ENCODE results near the gene RPA1.

Gene RPA1

DNA sequence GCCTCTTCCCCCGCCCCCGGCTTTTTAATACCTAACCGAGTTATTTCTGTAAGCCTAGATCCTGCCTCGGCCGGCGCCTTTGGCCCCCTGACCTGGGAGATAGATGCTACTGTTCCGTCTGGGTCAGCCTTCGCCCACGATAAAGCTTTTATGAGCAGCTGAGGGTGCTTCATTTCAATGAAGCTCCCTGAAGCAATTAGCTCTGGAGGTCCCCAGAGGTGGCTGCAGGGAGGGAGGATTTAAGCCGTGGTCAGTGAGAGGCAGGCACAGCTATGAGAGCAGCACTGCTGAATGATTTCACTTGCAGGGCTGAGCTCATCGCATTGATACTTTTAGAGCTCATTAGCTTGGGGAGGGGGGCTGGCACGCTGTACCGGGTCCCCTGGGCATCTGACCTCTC lies 89.4 kb downstream of the RPA1 start:
- no peak for DNase-seq (ENCODE audit: low read depth)
- TF ChIP-seq, protein P1, sequence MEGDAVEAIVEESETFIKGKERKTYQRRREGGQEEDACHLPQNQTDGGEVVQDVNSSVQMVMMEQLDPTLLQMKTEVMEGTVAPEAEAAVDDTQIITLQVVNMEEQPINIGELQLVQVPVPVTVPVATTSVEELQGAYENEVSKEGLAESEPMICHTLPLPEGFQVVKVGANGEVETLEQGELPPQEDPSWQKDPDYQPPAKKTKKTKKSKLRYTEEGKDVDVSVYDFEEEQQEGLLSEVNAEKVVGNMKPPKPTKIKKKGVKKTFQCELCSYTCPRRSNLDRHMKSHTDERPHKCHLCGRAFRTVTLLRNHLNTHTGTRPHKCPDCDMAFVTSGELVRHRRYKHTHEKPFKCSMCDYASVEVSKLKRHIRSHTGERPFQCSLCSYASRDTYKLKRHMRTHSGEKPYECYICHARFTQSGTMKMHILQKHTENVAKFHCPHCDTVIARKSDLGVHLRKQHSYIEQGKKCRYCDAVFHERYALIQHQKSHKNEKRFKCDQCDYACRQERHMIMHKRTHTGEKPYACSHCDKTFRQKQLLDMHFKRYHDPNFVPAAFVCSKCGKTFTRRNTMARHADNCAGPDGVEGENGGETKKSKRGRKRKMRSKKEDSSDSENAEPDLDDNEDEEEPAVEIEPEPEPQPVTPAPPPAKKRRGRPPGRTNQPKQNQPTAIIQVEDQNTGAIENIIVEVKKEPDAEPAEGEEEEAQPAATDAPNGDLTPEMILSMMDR (IDR thresholded peaks at IDR 0.05; ENCODE audit: insufficient read depth, low read depth, low read length, missing control alignments): no peak
- no peak overlapping the region for H3K4me3 ChIP-seq (ENCODE audit: low read length)

DNA sequence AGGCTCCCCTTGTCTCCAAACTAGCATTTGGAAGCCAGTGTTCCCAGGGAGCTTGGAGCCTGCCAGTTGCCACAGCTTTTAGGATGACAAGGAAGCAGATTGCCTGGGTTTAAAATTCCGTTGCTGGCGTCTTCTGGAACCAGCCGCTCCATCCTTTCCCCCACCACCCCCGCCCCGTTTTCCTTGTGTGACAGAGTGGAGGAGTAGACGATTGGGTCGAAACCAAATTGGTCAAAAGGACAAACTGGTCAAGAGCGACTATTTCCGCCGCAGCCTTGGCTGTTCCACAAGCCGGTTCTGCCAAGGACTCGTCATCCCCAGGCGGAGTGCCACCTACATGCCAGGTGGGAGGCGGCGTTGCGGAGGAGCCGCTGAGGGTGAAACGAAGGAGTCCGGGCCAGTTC lies 91.1 kb downstream of the RPA1 start:
- TF ChIP-seq, protein P1 (IDR thresholded peaks at IDR 0.05; ENCODE audit: insufficient read depth, low read depth, low read length, missing control alignments): no peak
- DNase-seq (ENCODE audit: low read depth): no peak
- H3K4me3 ChIP-seq (ENCODE audit: low read length): no peak overlapping the region

DNA sequence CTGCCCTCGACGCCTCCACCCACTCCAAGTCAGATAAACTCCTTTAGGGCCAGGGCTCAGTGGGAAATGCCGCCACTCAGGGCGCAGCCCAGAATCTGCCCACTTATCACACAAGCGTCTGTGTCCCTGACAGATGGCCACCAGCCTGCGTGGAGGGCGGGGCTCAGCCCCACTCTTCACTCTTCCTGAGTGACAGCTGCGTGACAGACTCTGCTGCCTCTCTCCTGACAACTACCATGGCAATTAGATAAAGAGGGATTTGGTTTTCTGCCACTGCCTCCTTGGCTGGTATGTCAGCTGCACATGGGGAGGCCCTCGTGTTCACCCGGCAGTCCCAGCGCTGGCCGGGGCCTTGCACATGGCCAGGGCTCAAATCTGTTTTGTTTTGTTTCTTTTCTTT lies 99.2 kb downstream of the RPA1 start:
- no peak overlapping the region for H3K4me3 ChIP-seq (ENCODE audit: low read length)
- TF ChIP-seq, protein P1 (IDR thresholded peaks at IDR 0.05; ENCODE audit: insufficient read depth, low read depth, low read length, missing control alignments): no peak
- no peak for DNase-seq (ENCODE audit: low read depth)

DNA sequence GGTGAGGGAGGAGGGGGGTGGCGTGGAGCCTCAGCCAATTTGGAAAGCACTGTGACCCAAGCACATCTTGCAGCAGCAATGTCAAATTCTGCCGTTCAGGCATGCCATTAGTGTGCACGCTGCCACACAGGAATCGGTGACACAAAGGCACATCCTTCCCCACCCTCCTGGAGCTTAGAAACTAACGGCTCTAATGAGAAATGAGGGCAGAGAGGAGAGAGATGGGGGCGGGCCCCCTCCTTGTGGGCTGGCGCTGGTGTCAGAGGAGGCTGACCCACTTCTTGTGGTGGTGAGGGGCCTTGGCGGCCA lies 100.5 kb downstream of the RPA1 start:
- DNase-seq (ENCODE audit: low read depth): no peak
- TF ChIP-seq, protein P1 (IDR thresholded peaks at IDR 0.05; ENCODE audit: insufficient read depth, low read depth, low read length, missing control alignments): no peak
- no peak overlapping the region for H3K4me3 ChIP-seq (ENCODE audit: low read length)

DNA sequence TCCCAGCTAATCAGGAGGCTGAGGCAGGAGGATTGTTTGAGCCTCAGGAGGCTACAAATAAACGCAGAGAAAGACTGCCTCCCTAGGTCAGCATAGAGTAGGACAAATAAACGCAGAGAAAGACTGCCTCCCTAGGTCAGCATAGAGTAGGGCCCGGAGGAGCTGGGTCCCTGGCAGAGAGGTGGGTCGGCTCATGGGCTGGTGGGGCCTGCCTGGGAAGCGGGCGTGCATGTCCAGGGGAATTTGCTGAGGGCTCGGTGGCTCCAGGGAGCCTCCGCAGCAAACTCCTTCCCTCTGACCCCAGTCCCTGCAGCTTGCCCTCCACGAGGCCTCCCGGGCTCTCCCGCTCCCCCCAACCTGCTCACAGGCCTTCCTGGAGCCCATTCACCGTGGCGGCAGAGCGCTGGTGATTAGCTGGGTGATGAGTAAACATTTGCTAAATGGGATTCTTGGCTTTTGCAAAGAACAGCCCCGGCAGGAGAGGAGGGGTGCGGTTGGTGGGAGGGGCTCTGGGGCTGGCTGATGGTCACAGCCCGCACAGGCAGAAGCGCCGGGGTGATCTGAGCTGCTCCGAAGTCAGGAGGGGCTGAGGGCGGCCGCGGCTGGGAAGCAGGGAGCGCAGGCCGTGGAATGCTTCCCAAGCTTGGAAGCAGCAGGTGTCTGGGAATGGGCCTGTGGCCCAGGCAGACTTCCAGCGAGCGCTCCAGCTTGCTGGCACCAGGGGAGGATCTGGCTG lies 102.2 kb downstream of the RPA1 start:
- peak; percentile 49 for DNase-seq (ENCODE audit: low read depth)
- no peak overlapping the region for H3K4me3 ChIP-seq (ENCODE audit: low read length)
- TF ChIP-seq, protein P1 (IDR thresholded peaks at IDR 0.05; ENCODE audit: insufficient read depth, low read depth, low read length, missing control alignments): no peak

DNA sequence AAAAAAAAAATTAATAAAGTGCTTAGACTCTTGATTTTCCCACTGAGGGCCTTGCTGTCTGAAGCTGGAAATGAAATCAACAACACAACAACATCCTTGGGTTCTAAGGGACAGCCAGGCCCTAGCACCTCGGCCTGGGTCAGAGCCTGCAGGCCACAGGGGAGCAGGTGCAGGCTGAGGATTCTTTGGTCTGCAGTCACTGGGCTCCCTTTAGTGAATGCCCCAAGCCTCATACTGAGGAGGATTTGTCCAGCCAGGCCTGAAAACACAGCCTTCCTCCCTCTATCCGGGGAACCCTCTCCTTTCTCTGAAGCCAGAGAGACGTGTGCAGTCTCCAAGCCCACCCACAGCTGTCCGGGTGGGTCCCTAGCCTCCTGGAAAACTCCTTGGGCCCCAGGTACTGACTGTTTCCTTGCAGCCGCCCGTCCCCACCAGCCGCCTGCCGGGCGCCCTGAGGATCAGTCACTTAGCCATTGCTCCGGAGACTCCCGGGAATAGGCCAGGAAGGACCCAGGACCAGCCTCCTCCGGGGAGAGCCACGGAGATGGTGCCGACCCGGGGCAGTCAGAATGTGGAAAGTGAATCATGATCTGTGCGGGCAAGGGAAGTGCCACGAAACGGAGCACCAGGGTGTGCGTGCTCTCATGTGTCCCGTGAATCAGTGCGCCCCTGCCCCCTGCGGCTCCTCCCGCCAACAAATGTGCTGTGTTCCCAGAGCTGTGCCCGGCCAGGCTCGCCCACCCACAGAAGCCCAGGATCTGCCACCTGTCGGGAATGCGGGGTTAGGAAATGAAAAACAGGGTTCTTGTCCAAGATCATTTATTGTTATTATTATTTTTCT lies 104.3 kb downstream of the RPA1 start:
- DNase-seq (ENCODE audit: low read depth): no peak
- TF ChIP-seq, protein P1 (IDR thresholded peaks at IDR 0.05; ENCODE audit: insufficient read depth, low read depth, low read length, missing control alignments): no peak
- H3K4me3 ChIP-seq (ENCODE audit: low read length): no peak overlapping the region

Measured in epithelial cell of esophagus (primary cell).